Lung (tissue), 12 donors: ENCODE results near the gene CTDSPL. TPM values are rescaled to one million over a fixed set of nuclear protein-coding genes. Genes with fewer than 3 reads are reported as not detected.

Experiments
- ATAC-seq: fragments of 200-7000 bp; cut with Tn5 transposase; one replicate; pipeline ENCODE4 v1.9.1; 2020; ENCODE audit warnings: moderate number of reproducible peaks; ENCODE audit not compliant: insufficient read depth, low FRiP score
- DNase-seq, 3 donors: peaks; one replicate each; pipeline ENCODE4 v3.0.0-alpha.2; 2013 to 2017
- H3K27ac ChIP-seq, 2 donors: one replicate each; pipeline ENCODE4 v1.5.1; 2013; ENCODE audit warnings: mild to moderate bottlenecking in 2 of 2, moderate library complexity in 2 of 2, control low read depth in 1 of 2, inconsistent platforms in 1 of 2, low read depth in 1 of 2, low read length in 1 of 2
- H3K27me3 ChIP-seq, 3 donors: one replicate each; pipeline ENCODE4 v1.5.1; 2013; ENCODE audit warnings: low read length in 2 of 3; ENCODE audit not compliant: control insufficient read depth in 3 of 3, insufficient read depth in 3 of 3
- H3K36me3 ChIP-seq, 4 donors: one replicate each; pipeline ENCODE4 v1.5.1; 2013; ENCODE audit warnings: low read length in 4 of 4, mild to moderate bottlenecking in 1 of 4, moderate library complexity in 1 of 4; ENCODE audit not compliant: control insufficient read depth in 4 of 4, insufficient read depth in 4 of 4
- H3K4me1 ChIP-seq, 5 donors: one replicate each; pipeline ENCODE4 v1.5.1; 2013; ENCODE audit warnings: low read length in 5 of 5, mild to moderate bottlenecking in 2 of 5, moderate library complexity in 1 of 5; ENCODE audit not compliant: control insufficient read depth in 5 of 5, insufficient read depth in 5 of 5
- H3K4me3 ChIP-seq: one replicate; pipeline ENCODE4 v1.5.1; 2013; ENCODE audit warnings: mild to moderate bottlenecking, control low read depth, moderate library complexity
- H3K9ac ChIP-seq, 2 donors: one replicate each; pipeline ENCODE4 v1.5.1; 2013; ENCODE audit warnings: low read length in 2 of 2, control low read depth in 1 of 2; ENCODE audit not compliant: insufficient read depth in 1 of 2
- H3K9me3 ChIP-seq, 4 donors: one replicate each; pipeline ENCODE4 v1.5.1; 2013; ENCODE audit warnings: low read length in 3 of 4, mild to moderate bottlenecking in 1 of 4, moderate library complexity in 1 of 4; ENCODE audit not compliant: control insufficient read depth in 4 of 4, insufficient read depth in 3 of 4
- CTCF ChIP-seq: IDR thresholded peaks from 2 replicates; pipeline ENCODE4 v1.5.1; 2012; ENCODE audit warnings: mild to moderate bottlenecking; ENCODE audit errors: control extremely low read depth, extremely low read depth
- WGBS, 2 donors: extraction: QIAGEN DNeasy Blood & Tissue Kit; methylation state at CpG; one replicate each; pipeline ENCODE4 v1.1.7; 2013; 5-methylcytosine and 5-hydroxymethylcytosine counted together
- polyA plus RNA-seq, 2 donors: library from polyadenylated mRNA; stranded (reverse); fragments of 200-250 nt; gene quantifications; one replicate each; pipeline ENCODE4 v1.2.1, GENCODE V29; 2013
- total RNA-seq, 2 donors: library from RNA; depleted of rRNA in 1 of 2; stranded (reverse); fragments of >200 nt in 1 of 2; gene quantifications; one replicate each; pipeline ENCODE4 v1.2.1, GENCODE V29; 2014 to 2021
- donor health status: control.
- donor health status: control.
- donor health status: Bipolar disorder and iron deficiency.
- donor health status: healthy.
- donor health status: DM: yes; HTN: yes; CAD: no.

The CTDSPL gene
- total and polyA plus RNA-seq, 4 donors: 12.5 to 79.1 (median 33.5) TPM

- no peak for TF ChIP-seq CTCF
- H3K27ac ChIP-seq: no peak overlapping the region
- H3K4me3 ChIP-seq: no peak overlapping the region
- ATAC-seq (no peak), DNase-seq (no peak)
- 88 to 92% methylated on average over 5 of the region's 5 CpGs for WGBS, 2 donors
- H3K9ac ChIP-seq: no peak overlapping the region
- no peaks in the 10 kb centered on the region for H3K27me3 ChIP-seq
- H3K4me1 ChIP-seq: peaks cover 0 to 1% (median 0%) of the 10 kb centered on the region in 5 donors
- peaks cover 0 to 8% (median 2%) of the 10 kb centered on the region in 4 donors for H3K9me3 ChIP-seq
- H3K36me3 ChIP-seq: peaks cover 0 to 8% (median 0%) of the 10 kb centered on the region in 4 donors
These were observed 10.9 kb downstream of the CTDSPL start for GRCh38 chr3:37872413-37873160.

GRCh38 chr3:37876279-37876678 is 14.6 kb downstream of the CTDSPL start:
- TF ChIP-seq CTCF: no peak
- no peak for DNase-seq
- H3K9me3 ChIP-seq: peaks cover 0 to 4% (median 0%) of the 10 kb centered on the region in 4 donors
- no peak overlapping the region for H3K27ac ChIP-seq
- no peak overlapping the region for H3K9ac ChIP-seq
- no peaks in the 10 kb centered on the region for H3K27me3 ChIP-seq
- H3K4me1 ChIP-seq: peaks cover 0 to 30% (median 5%) of the 10 kb centered on the region in 5 donors
- peaks cover 0 to 4% (median 0%) of the 10 kb centered on the region in 4 donors for H3K36me3 ChIP-seq
- no peak for ATAC-seq
- no peak overlapping the region for H3K4me3 ChIP-seq

GRCh38 chr3:37882711-37883110 is 21.0 kb downstream of the CTDSPL start:
- ATAC-seq (no peak), DNase-seq (no peak)

More at GRCh38 chr3:37882711-37883110, 21.0 kb downstream of the CTDSPL start:
- TF ChIP-seq CTCF: no peak
- H3K9ac ChIP-seq: no peak overlapping the region
- no peaks in the 10 kb centered on the region for H3K27me3 ChIP-seq
- 72 to 88% methylated on average over 3 of the region's 3 CpGs for WGBS, 2 donors
- H3K36me3 ChIP-seq: no peaks in the 10 kb centered on the region
- no peak overlapping the region for H3K4me3 ChIP-seq
- no peaks in the 10 kb centered on the region for H3K9me3 ChIP-seq
- no peak overlapping the region for H3K27ac ChIP-seq
- peaks cover 8 to 77% (median 19%) of the 10 kb centered on the region in 5 donors for H3K4me1 ChIP-seq
